GM21529 (cell line): Measurements from ENCODE around the gene GID8.

Experiments used
- ATAC-seq: cut with Tn5 transposase; IDR thresholded peaks from one replicate; pipeline ENCODE4 v1.9.1; 2021; ENCODE audit not compliant: unreplicated experiment

Gene GID8

DNA sequence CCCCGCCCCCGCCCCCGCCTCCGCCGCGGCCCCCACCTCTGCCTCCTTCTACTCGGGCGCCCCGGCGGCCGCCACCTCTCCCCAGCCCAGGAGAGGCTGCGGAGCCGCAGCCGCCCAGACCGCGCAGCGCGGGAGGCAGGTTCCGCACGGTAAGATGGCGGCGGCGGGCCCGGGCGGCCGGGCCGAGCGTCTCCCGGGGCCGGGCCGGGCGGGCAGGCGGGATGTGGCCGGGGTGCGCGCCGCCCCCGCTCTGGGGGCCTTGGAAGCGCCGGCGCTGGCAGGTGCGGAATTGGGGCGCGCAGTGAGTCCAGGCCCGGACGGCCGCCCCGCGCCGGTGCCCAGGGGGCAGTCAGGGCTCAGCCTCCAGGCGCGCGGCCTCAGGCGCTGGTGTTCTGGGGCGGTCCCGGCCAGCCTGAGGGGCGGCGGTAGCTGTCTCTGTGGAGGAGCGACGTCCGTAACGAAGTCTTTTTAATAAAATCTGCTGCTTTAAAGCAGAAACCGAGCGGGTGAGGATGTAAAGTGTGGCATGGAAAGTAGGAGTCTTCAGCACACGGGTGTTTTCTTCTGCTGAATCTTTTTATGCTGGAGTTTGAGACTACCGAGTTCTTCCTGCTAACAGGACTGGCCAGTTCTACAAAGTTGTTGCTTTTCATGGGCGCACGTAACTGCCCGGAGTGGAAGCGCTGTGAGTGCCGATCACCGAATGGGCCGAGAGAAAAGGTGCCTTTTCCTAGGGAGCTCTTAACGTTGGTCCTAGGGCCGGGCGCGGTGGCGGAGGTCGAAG is at the start of gene GID8:
GID8 (plus strand) TSS at position 43 of the 784 bp plus-strand sequence. CDS start 3,356 bp downstream, outside the sequence.
- peak; percentile 35 for ATAC-seq

DNA sequence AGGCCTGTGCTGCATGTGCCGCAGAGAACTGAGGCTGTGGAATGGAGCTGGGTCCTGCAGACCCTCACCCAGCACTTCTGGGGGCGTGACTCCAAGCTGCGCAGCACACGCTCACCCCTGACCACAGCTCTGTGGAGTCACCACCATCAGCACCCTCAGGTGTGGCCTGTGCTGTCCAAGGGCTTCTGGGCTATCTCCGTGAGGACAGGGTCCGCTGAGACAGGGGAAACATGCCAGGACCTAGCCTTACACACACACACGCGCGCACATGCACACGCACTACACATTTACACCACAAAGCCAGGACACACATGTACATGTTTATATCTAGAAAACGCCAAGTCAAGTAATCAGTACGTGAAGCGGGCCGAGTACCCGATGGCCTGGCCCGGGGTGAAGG is 49.5 kb upstream of the GID8 start:
- ATAC-seq = no peak

DNA sequence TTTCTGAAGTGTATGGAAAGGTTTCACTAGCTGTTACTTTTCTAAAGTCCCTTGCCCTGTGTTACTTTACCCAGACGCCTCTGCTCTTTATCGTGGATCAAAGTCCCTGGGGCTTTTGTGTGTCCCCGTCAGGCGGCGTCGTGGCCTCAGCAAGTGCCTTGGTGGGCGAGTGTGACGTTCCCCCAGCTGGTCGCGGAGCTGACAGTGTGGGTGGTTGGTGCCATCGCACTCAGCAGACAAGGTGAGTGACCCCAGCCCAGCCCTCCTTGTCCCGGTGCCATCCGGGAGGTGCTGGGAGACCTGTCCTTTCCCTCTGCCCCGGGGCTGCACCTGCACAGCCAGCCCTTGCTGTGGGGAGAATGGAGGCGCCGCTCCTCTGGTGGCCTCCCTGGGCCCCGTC is 49.0 kb upstream of the GID8 start:
- ATAC-seq = no peak

DNA sequence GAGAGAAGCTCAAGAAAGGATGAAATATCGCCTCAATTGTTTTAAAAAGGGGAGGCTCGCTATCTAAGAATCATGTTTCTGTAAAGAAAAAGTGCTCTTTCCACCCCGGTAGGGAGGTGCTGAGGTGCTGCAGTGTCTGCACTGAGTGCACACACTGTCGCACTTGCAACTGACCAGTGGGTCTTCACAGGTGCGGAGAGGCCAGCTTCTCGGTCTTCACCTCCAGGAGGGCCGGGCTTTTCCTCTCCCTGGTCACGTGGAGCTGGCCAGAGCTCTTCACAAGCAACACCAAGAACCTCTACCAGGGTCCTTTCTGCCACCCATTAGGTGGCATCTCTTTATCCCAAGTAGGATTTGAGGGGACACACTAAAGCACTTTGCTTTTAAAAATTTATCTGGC is 48.5 kb upstream of the GID8 start:
- ATAC-seq = no peak

DNA sequence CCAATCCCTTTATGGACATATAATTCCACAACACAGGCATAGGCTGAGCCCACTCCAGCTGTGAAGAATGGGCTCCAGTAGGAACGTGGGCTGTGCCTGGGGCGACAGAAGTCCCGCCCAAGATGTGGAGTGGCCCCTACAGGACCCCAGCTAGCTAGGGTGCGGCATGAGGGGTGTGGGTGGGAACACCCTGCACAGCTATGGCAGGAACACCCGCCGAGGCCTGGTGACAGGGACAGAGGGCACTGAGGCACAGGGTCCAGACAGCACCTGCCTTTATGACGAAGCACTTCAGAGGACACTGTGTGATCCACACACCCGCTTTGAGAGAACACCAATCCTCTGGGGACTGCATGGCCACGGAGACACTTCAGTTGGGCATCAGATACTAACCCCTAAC is 48.1 kb upstream of the GID8 start:
- ATAC-seq = no peak

DNA sequence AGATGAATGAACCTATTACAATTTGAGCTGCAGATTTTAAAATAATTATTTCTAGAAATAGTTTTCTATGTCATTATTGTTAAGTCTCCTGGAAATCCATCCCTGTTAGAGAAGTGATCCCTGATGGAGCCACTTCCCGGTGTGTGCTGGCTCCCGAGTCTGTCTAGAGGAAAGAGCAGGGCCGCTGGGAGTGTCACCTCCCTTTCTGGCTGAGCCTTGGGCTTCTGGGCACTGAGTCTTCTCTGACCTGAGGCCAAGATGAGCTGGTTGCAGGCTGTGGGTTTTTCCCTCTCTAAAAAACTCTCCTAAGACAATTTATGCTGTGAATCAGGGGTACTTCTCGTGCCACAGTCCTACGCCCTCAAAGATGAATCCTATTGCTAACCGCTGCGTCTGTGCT is 47.5 kb upstream of the GID8 start:
- ATAC-seq = no peak

DNA sequence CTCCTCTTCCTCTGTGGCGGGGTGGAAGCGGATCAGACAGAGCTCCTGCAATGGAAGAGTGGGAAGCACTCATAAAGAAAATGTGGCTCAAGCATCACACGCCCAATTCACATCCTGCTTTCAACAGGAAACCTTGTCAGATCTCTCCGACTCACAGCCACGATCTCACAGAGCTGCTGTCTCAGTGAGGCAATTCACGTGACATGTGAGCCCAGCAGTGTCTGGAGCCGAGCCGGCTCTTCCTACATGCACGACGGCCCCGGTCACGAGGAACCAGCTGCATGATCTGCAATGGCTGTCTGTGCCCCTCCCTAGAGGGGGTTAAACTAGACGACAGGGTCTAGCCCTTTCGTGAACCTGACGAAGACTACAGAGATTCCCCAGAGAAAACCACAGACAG is 46.8 kb upstream of the GID8 start:
- ATAC-seq = no peak

DNA sequence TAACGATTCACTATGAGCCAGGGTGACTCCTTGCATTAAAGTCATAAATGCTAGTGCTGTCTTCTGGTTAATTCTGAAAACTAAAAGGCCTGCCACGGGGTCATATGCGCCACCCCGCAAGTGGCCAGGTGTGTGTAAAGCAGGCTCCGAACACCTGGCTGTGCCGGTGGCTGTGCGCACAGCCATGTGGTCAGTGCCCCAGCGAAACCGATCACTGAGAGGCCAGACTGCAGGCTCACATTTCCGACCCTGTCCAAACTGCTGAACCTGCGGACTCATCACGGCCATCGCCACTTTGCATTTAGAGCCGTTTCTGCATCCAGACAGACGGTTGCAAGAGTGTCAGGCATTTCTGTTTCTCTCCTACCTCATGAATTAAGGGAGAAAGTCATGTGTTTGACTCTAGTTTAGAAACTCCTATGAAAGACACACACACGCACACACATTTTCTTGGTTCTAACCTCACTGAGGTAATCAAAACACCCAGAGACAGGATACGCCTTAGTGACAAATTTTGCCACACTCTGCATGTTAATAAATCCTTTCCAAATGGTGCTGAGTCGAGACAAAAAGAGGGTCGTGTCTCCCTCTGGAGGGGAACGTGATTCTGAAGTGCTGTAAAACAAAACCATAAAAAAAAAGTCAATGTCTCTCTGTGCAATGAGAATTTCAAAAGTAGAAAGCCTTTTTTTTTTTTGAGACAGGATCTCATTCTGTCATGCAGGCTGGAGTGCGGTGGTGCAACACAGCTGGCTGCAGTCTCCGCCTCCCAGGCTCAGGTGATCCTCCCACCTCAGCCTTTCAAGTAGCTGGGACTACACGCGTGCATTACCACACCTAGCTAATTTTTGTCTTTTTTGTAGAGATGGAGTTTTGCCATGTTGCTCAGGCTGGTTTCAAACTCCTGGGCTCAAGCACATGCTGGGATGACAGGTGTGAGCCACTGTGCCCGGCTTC is 45.3 kb upstream of the GID8 start:
- no peak for ATAC-seq

DNA sequence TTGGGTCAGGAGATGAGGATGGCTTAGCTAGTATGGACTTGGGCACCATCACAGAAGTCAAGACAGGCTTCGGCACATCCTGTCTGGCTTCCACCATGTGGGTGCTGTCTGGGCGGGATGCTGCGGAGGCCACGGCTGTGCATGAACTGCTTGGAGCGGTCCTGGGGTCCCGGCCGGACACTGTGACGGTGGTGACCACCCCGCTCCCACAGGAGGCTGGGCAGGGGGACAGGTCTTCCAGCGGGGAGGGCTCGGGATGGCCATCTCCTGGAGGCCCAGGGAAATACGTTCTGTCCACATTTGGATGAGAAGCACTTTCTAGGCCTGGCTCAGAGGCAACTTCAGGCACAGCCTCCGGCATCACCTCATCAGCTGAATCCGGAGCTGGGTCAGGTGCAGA is 44.2 kb upstream of the GID8 start:
- no peak for ATAC-seq

DNA sequence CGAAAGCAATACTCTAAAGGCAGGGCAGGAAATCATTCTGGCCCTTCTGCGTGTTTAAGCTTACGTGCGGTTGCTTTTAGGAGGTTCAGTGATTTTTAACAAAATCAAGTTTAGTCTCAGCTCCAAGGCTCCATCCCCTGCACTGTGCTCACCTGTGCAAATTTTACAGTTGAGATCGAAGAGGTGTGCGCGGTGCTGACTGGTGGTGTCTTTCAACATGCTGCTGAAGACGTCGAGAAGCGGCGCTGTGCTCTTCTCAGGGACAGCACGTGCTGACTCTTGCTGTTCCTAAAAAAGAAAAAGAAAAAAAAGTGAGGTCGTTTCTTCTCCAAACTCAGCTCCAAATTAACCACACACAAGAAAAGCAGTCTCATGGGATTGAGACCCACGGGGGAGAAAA is 43.7 kb upstream of the GID8 start:
- ATAC-seq = no peak

DNA sequence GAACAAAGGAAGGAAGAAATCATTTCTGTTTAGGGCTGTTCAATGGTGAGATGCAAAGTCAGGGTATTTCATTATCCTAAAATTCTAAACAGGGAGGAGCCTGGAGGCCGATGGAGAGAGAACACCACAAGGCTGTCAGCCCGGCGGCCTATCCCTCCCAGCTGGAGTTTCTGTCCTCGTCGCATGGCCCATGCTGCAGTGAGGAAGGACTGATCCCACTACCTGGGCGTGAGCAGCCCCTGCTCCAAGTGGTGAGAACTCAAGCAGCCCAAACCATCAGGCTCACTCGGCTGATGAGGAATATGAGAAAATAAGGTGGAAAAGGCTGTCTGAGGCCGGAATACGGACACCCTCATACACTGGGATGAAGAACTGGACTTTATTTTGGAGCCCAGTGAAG is 42.4 kb upstream of the GID8 start:
- no peak for ATAC-seq

DNA sequence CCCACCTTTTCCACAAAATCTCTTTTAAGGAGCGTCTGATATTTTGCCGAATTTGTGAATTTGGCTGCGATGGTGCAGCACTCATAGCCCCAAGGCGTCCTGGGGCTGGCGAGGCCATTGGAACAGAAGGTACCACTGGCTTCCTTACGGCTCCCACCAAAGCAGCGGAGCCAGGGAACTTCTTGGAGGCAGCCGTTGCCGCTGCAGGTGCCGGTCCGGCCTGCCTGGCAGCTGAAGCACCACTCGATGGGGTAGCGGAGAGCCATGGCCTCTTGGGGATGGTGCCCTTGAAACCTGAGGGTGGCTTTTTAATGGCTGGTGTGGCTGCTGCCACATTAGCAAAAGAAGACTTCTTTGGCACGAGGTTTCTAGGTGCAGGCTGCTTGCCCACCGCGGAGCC is 41.4 kb upstream of the GID8 start:
- ATAC-seq = no peak

DNA sequence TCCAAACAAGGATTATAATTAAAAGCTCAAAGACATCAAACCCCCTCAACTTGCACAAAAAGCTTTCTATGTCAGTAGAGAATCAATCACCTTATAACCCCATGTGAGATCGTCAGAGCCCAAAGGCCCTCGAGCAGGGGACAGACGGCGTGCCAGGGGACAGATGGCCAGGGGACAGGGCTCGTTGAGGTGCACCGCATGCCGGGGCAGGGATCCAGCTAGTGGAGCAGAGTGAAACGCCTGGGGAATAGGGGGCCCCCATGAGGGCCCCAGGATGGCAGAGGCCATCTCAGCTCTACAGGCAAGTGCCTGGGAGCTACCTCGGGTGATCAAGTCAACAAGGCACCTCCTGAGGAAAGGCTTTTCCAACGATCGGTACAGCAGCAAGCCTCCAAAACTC is 40.3 kb upstream of the GID8 start:
- no peak for ATAC-seq

DNA sequence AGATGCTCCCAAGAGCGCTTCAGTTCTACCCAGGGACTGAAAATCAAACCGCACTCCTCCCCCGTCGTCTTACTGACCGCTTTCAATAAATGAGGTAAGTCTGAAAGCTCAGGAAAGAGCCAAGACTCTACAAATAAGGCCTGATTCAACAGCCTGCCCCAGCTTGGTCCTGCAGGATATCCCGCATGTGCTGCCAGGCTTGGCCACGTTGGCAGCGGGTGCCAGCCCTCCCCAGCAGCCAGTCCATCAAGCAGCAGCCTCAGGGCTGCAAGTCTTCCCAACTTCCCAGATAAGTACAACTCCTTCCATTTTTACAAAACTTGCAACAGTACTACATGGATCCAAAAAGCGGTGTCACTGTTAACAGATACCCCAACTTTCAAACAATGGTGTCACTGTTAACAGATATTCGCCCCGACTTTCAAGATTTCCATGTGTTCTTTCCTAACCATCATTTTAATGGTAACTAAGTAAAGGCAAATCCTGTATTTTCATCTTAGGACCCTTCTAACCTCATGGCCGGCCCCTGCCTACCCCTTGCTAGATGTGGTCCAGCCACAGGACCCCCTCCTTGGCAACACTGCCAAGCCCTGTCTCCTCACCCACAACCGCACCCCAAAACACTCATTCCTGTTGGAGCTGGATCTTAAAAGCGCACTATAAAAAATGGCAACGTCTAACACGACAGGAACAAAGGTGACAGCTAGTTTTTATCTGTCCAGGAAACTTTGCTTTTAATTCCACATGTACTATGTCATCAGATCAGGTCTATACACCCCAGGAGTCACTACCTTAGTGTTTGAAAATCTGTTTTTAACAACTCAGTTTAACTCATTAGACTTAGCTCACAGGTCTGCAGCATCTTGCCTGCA is 39.6 kb upstream of the GID8 start:
- no peak for ATAC-seq

DNA sequence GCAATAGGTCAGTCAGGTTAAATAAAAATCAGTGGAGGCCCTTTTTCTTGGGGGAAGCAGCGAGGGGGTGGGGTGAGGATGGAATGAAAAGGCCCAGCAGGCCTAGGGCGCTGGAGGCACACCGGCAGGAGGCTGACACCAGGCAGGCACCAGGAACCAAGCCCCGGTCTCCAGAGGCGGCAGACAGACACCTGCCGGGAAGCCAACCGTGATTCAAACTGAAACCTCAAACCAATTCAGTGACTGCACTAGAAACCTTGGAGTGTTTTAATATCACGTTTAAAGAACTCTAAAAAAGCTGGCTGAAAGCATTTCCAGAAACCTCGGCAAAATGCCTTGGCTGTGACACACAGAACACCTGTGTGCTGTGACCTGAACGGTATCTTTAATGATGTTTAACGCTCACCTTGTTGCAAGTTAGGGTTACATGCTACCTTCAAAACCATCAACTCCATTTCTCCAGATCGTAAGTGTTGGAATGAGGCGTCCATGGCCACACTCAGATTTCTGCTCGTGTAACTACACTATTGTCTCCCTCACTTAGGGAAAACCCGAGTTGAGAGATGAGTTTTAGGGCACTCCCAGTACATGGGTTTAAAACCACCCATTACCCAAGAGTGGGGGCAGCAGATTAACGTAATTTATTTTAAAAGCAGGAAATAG is 38.8 kb upstream of the GID8 start:
- ATAC-seq = no peak

DNA sequence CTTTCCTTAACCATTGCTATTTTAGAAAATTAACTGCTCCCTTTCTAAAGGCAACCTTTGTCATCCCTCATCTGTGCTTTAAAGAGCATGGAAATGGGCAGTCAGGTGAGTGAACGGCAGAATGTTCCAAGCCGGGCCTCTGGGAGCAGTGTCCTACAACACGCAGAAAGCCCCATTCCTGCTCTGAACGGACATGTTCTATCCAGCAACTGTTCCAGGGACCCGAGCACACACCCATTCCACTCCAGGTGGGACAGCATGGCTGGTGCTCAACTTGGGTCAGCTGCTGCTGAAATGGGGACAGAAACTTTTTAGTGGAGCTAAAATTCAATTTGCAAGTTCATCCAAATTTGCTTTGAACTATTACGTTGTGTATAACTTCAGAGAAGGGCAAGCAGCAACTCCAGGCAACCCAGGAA is 38.3 kb upstream of the GID8 start:
- ATAC-seq = no peak

DNA sequence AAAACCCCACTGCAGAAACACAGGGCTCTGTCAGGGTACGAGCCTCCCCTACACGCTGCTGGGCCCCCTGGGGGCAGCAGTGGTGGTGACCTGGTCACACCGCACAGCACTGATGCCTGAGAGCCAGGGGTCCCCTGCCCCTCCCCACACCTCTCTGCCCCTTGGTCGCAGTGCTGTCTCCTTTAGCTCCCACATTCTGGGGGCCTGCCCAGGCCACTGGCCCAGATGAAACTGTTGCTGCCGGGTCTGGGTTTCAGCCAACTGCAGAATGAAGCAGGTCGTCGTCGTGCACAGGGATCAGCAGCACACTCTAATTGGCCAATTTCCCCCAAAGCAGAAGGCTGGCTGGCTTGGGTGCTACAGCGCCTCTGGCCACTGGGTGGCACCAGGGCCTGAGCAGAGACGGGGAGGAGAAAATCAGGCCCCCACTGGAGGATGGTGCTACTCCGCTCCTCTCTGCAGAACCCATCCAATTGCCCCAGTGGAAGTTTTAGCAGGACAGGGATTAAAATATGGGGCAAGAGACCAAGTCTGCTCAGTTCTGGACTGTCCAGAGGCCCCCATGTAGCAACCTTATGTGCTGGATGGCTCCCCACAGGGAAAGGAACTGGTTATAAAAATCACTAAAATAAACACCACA is 37.8 kb upstream of the GID8 start:
- ATAC-seq = peak; percentile 82

DNA sequence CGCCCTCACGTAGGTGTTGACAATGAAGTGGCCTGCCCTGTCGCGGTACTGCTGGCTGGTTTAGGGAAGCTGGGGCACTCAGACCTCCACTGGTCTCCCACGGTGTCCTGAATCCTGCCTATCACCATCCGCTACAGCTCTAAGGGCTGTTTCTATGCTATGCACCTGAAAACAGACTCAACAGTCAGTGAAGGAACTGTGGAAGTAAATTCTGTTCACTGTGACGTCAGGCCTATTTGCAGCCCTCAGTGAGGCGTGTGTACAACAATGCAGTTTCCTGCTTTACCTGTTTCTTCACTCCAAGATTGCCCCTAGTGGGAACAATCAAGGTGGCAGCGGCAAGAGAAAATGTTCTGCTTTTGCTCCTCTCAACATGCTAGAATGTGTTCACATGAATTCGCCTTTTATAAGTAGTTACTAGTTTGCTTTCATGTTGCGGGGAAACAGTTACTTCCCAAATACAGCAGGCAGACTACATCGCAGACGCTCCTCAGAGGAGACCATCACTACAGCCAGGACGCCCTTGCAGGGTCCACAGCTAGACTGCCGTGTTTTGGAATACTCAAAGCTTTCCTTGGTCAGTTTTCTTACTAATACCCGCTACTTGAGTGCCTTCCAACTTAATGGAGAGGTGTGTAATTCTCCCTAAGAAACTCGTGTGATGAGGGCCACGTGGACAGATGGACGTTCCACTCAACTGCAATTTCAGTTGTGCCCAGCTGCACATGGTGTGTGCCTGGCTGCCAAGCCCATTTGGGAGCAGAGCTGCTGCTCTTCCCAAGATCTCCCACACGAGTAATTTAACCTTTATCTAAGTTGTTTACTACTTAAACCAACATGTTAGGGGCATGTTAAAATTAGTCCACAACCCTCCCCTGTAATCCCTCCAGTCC is 37.0 kb upstream of the GID8 start:
- ATAC-seq = peak; percentile 10

DNA sequence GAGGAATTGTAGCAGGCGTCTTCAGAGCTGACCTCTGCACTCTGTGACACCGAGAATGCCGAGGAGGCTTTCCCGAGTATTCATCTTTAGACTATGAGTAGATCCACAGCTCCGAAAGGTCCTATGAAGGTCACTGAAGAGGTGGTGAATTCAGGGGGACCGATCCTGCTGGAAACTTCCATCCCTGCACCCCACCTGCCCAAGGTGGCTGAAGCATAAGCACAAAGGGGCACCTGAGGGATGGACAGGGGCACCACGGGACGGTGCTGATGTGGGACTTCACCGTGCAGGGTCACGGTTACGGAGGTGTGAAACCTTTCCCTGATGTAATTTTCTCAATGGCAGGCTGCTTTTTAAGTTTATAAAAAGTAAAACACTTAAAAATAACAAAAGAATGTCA is 36.1 kb upstream of the GID8 start:
- ATAC-seq = no peak
